Measurements from ENCODE around the gene ATG4D.

GRCh38 chr19:10505583-10506229, 38.0 kb upstream of the ATG4D start:
- no peak for TF ChIP-seq POLR2AphosphoS5 (IDR thresholded peaks at IDR 0.05)
- no peak for TF ChIP-seq POLR2A (IDR thresholded peaks at IDR 0.05)

Data from gastroesophageal sphincter (tissue), 2 donors.